GM19438 (cell line): Measurements from ENCODE around the gene COL13A1.

ENCODE experiments used
- ATAC-seq: cut with Tn5 transposase; IDR thresholded peaks from one replicate; pipeline ENCODE4 v1.9.1; 2021; ENCODE audit warnings: low read depth; ENCODE audit not compliant: unreplicated experiment

Gene COL13A1

DNA sequence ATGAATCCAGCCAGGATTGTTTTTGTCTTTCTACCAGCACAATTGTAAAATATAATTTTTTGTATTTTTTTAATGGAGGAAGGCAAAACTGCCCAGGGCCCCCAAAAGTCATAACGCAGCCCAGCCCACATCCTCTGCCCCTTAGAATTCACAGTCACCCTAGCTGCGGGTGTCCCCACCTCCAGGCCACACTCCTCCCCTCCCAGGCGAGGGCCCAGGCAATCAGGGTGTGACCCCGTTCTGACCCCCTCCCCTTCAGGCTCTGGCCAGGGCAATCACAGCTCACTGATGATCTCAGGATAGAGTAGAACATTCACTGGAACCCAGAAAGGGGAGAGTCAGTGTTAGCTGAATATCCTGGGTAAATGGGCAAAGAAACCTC, 158.9 kb downstream of the COL13A1 start:
- no peak for ATAC-seq

DNA sequence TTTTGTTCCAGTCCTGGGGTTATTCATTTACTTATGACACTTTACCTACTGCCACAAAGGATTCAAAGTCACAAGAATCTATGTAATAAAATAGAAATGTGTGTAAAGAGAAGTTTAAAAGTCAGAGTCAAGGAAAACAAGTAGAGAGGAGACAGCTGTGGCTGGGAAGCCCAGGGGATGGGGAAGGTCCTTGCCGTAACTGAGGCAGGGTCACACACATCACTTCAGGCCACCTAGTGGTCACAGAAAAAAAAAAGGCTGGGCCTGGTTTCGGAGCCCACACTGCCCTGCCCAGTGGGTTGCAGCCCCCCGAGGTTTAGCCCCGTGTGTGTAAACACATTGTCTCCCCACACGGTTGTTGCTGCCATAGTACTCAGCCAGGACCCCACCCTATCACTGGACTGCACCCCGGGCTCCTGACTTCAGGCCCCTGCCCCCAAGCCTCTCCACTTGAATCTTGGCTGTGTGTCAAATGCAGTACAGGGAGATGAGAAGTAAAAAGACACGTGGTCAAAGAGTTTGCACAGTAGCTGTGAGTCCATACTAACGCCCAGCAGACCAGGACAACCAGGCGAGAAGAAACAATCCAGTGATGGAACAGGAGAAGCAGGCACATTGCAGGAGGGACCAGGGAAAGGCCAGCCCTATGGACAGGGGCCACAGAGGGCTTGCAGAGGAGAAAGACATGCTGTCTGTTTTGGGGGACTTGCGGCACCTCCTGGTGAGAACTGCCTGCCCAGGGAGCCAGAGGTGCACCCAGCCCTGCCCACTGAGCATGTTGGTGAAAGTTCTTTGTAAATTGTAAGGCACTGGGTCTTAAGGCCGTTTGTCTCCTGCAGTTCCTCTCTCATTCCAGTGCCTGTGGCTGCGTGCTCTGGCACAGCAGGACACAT, 159.5 kb downstream of the COL13A1 start:
- no peak for ATAC-seq

DNA sequence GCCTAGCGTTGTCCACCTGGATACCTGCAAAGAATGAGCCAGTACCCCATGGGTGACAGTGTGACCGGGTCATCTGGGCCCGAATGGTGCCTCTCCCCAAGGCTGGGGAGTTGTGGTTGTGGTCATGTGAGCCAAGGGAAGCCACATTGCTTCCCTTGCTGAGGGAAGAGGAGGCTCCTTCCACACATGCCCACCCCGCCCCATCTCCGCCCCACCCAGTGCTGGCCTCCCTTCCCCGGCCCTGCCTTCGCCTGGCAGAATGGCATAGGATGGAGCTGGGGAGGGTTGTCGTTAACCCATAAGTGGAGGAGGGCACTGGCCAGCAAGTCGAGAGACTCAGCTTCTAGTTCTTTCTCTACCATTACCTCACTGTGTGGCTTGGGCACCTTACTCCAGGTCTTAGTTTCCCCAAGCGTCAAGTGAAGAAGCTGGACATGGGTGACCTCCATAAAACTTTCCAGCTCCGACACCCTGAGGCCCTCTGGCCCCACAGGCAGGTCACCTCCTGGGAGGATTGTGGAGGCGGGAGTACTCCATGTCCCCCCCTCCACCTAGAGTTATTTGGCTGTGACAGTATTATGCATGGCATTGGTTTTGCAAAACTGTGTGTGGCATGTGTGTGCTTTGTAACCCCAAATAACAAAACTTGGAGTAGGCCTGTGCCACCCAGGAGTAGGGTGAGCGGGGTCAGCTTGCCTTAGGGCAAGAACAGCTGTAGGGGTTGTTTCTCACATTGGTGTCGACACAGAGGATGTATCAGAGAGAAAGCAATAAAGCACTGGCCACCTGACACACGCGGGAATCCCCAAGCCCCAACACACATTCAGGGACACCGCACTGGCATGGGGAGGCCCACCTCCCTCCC, 160.4 kb downstream of the COL13A1 start:
- ATAC-seq: no peak

- no peak for ATAC-seq
Observed at GRCh38 chr10:69962746-69963135, 161.0 kb downstream of the COL13A1 start.

- no peak for ATAC-seq
Observed at GRCh38 chr10:69963178-69963834, 161.6 kb downstream of the COL13A1 start.

- no peak for ATAC-seq
Observed at GRCh38 chr10:69963835-69964710, 162.4 kb downstream of the COL13A1 start.

DNA sequence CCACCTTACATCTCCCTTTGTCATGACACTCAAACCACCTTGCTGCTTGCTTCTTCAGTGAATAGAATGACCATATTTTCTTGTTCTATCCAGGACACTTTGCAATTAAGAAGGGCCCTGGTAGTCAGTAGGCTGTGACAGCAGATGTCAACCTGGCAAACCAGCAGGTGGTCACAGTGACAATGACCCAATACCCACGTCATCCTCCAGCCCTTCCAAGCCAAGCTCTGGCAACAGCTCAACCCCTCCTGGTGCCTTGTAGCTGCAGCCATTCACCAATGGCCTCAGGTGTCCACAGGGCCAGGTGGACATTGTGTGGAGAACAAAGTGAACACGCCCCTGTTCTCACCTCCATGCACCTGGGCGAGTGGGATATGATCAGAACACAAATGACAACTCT, 163.4 kb downstream of the COL13A1 start:
- no peak for ATAC-seq

- no peak for ATAC-seq
Observed at GRCh38 chr10:69965919-69966662, 164.4 kb downstream of the COL13A1 start.

GRCh38 chr10:69968830-69969229, 167.1 kb downstream of the COL13A1 start:
- no peak for ATAC-seq

DNA sequence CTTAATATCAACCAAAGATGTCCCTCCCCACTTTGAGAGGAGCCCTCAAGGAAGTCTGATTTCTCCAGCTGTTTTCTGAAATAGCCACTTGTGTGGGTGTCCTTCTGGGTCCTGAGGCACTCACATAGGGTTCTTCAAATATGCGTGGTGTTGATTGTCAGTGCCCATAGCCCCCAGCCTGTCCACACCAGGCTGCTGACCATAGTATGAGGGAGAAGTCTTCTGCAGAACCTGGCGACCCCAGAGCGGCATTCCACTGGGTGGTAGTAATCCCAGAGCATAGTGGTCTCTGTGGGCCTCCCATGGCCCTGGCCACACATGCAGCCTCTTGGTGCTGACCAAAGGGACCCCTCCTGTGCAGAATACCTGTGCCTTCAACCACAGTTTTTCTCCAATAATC, 168.3 kb downstream of the COL13A1 start:
- ATAC-seq: no peak

GRCh38 chr10:69972981-69973397, 171.3 kb downstream of the COL13A1 start:
- no peak for ATAC-seq

DNA sequence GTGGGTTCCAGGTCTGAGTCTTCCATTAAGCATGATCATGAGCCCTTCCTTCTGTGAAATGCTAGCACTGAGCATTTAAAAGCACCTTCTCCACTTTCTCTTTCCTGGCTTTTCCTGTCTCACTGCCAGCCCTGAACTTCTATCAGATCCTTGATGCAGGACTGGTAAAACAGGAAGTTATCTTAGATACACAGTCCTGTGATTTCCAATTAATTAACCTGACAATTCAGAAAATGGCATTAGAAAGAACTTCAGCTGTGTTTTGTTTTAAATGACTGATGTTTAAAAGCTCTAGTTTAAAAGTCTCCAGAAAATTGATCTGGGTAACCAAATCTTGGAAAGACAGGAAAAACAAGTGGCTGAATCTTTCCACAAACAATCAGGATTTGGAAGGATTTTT, 172.0 kb downstream of the COL13A1 start:
- no peak for ATAC-seq

GRCh38 chr10:69974551-69975155, 172.9 kb downstream of the COL13A1 start:
- ATAC-seq: no peak

GRCh38 chr10:69976795-69977546, 175.3 kb downstream of the COL13A1 start:
- no peak for ATAC-seq

DNA sequence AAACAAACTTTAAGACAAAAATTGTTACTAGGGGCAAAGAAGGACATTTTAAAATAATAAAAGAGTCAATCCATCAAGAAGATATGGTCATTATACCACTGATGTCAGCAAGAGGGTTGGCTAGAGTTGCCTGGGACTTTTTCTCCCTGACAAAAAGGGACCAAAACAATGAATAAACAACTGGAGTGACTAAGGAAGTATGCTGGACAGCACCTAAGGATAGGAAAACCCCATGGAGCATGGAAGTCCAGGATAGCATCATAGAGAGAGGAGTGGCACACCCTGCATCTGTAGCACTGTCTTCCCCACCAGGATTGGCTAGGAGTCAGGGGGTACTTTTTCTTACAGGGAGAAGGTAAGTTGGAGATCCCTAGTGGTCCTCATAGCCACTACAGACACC, 177.5 kb downstream of the COL13A1 start:
- ATAC-seq: no peak

GRCh38 chr10:69980672-69981071, 179.0 kb downstream of the COL13A1 start:
- no peak for ATAC-seq

DNA sequence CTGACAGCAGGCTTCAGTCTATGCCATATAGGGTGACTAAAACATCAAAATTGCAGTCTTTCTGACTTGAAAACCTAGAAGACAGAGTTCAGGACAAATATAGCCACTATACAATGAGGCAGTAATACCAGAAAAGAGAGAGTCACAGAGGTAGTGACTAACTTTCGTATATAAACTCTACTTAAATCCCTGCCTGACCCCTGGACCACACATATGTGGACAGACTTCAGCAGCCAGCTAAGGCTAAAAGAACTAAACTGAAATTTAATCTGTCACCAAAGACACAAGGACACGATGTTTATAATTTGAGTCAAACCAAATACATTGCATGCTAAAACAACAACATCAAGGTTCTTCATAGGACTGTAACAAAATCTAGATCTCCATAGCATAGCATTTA, 186.4 kb downstream of the COL13A1 start:
- no peak for ATAC-seq

DNA sequence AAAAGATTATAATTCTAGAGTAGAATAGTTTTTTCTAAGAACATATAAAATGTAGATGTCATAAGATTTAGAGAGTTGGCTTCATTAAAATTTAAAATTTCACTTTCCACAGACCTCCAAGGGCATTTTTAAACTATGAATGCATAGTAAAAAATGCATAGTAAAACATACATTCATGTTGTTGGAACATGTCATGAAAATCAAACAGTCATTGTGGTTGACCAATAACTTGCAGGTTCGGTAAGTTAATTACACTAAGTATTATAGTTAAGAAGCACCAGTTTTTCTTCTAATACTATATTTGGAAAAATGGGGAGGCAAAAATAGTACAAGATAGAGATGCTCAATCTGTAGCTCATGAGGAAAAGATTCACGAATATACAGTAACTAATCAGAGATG, 189.4 kb downstream of the COL13A1 start:
- no peak for ATAC-seq
